Omental fat pad (tissue), 4 donors: Measurements from ENCODE around the gene GNG8. TPM values are rescaled to one million over a fixed set of nuclear protein-coding genes. Genes with fewer than 3 reads are reported as not detected.

Experiments
- ATAC-seq: fragments of 150-250 bp; one replicate; pipeline ENCODE4 v1.9.1; 2016; ENCODE audit warnings: mild to moderate bottlenecking, moderate library complexity; ENCODE audit not compliant: low FRiP score
- DNase-seq: peaks from one replicate; pipeline ENCODE4 v3.0.0-alpha.2; 2019; ENCODE audit warnings: low spot score
- total RNA-seq, 4 donors: library from RNA; depleted of rRNA; stranded (reverse); fragments of >200 nt; gene quantifications; one replicate each; pipeline ENCODE4 v1.1.0, GENCODE V29; 2016
- TF ChIP-seq, protein P1 (sequence below), 3 donors: fragments of 450-650 bp; IDR thresholded peaks; one replicate each; pipeline ENCODE4 v1.5.1; 2016 to 2017; ENCODE audit warnings: antibody characterized with exemption in 3 of 3, mild to moderate bottlenecking in 3 of 3, moderate library complexity in 2 of 3

The GNG8 gene
- total RNA-seq, 4 donors from 2014 or later = not detected

- DNase-seq = no peak
- TF ChIP-seq, protein P1, sequence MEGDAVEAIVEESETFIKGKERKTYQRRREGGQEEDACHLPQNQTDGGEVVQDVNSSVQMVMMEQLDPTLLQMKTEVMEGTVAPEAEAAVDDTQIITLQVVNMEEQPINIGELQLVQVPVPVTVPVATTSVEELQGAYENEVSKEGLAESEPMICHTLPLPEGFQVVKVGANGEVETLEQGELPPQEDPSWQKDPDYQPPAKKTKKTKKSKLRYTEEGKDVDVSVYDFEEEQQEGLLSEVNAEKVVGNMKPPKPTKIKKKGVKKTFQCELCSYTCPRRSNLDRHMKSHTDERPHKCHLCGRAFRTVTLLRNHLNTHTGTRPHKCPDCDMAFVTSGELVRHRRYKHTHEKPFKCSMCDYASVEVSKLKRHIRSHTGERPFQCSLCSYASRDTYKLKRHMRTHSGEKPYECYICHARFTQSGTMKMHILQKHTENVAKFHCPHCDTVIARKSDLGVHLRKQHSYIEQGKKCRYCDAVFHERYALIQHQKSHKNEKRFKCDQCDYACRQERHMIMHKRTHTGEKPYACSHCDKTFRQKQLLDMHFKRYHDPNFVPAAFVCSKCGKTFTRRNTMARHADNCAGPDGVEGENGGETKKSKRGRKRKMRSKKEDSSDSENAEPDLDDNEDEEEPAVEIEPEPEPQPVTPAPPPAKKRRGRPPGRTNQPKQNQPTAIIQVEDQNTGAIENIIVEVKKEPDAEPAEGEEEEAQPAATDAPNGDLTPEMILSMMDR (IDR thresholded peaks at IDR 0.05) = no peak
- no peak for ATAC-seq
These were observed 8.7 kb upstream of the GNG8 start for GRCh38 chr19:46644720-46645119.

DNA sequence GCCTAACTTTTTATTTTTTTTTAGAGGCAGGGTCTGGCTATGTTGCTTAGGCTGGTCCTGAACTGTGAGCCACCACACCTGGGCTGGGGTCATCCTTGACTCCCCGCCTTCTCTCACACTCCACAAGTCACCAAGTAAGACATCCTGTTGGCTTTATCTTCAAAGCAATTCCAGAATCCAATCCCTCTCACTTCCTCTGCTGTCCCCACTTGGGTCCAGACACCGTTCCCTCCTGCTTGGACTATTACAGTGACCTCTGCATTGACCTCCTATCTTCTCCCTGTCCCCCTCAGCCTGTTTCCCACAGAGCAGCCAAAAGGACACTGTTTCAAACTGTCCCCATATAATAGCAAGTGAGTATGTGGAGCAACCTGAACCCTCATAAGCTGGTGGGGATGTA, 4.7 kb upstream of the GNG8 start:
- no peak for ATAC-seq
- DNase-seq = no peak
- TF ChIP-seq, protein P1 (IDR thresholded peaks at IDR 0.05) = no peak

DNA sequence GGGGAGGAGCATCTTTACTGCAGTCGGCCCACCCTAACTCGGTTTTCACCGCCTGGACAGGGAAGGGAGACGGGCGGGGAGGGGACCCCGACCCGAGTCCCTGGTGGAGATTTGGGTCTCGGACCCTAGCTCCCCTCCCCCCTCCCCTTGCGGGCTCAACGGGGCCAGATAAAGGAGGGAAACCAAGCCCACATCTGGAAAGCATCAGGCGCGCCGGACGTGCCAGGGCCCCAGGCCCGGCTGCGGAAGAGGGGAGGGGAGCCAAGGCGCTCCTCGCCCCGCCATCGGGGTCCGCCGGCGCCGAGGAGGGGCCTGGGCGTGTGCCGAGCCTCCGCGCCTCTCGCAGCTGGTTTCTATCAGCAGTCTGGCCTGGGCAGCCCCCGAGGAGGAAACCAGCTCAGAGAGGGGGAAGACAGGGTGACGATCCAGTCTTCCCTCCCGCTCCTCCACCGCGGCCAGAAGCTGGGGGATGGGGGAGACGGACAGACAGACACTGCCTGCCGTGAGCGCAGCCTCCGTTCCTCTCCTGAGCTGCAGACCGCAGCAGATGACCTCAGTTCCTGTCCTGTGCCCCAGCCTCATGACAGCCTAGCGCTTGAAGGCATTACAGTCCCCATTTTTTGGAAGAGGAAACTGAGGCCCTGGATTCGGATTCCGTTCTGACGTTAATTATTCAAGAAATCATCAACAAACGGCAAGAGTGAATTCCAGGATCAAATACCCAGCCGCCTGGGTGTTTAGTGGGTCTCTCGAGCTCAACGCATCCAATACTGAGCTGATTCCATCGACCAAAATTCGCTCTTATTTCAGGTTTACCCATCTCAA, 3.6 kb upstream of the GNG8 start:
- no peak for DNase-seq
- ATAC-seq = peak; percentile 20
- TF ChIP-seq, protein P1 (IDR thresholded peaks at IDR 0.05) = no peak

GRCh38 chr19:46637224-46637623, 1.2 kb upstream of the GNG8 start:
- DNase-seq (no peak), ATAC-seq (no peak)
- TF ChIP-seq, protein P1 (IDR thresholded peaks at IDR 0.05) = no peak

GRCh38 chr19:46634656-46635218, 1.3 kb downstream of the GNG8 start:
- DNase-seq = no peak
- TF ChIP-seq, protein P1 (IDR thresholded peaks at IDR 0.05) = no peak

DNA sequence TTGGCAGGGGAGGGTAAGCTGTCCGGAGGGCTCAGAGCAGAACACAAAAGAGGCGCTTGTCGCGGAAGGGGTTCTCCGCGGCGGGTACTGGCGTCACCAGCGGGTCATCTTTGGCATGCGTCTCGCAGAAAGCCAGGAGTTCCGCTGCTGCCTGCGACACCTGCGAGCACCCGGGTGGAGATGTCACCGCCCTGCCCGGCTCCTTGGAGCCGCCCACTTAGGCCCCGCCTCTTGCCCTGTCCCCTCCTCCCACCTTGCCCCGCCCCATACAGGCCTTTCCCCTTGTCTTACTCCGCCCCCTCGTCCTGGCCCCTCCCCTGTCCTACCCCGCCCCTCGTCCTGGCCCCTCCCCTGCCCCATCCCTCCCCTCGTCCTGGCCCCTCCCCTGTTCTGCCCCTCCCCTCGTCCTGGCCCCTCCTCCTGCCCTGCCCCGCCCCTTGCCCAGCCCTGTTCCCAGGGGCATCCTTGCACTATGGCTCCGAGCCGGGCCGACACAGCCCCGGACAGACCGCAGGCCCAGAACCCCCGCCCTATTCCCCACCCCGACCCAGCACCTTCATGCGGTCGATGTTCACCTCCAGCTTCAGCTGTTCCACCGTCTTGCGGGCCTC, 1.9 kb downstream of the GNG8 start:
- TF ChIP-seq, protein P1 (IDR thresholded peaks at IDR 0.05) = no peak
- ATAC-seq (peak; percentile 57), DNase-seq (no peak)

More at GRCh38 chr19:46634656-46635218, 1.3 kb downstream of the GNG8 start:
- no peak for ATAC-seq
